GM12878 (cell line): ENCODE data around the gene COMMD3. TPM values are rescaled to one million over a fixed set of nuclear protein-coding genes. Genes with fewer than 3 reads are reported as not detected.
A peak's percentile ranks its signal among the peaks of the same experiment; 100 is the strongest.

Experiments
- BCL11A ChIP-seq: IDR thresholded peaks from 2 replicates; pipeline ENCODE4 v1.6.1; 2011; ENCODE audit warnings: low read depth, low read length
- BHLHE40 ChIP-seq, 2 experiments: fragments of 450-650 bp in 1 of 2; IDR thresholded peaks; 2 replicates each; pipeline ENCODE4 v1.6.1; 2011 to 2017; ENCODE audit warnings: low read depth in 2 of 2, borderline replicate concordance in 1 of 2, improper control_type of control experiment in 1 of 2, low read length in 1 of 2, mild to moderate bottlenecking in 1 of 2
- CBX3 ChIP-seq: fragments of 200-600 bp; sonication (generic); IDR thresholded peaks from 2 replicates; pipeline ENCODE4 v1.6.1; 2016; ENCODE audit warnings: low read depth, borderline replicate concordance
- CHD4 ChIP-seq: fragments of 200-600 bp; sonication (generic); IDR thresholded peaks from 2 replicates; pipeline ENCODE4 v1.6.1; 2016; ENCODE audit warnings: mild to moderate bottlenecking
- JUNB ChIP-seq: IDR thresholded peaks from 2 replicates; pipeline ENCODE4 v1.6.1; 2016; ENCODE audit warnings: antibody characterized with exemption, mild to moderate bottlenecking
- LARP7 ChIP-seq: fragments of 450-650 bp; IDR thresholded peaks from 2 replicates; pipeline ENCODE4 v1.6.1; 2017; ENCODE audit warnings: mild to moderate bottlenecking
- MYC ChIP-seq: IDR thresholded peaks from 2 replicates; pipeline ENCODE4 v1.6.1; 2011; ENCODE audit warnings: mild to moderate bottlenecking, low read length, moderate library complexity, inconsistent platforms; ENCODE audit not compliant: insufficient read depth, insufficient replicate concordance, insufficient read length, severe bottlenecking
- NFIC ChIP-seq: IDR thresholded peaks from 2 replicates; pipeline ENCODE4 v1.6.1; 2012; ENCODE audit warnings: low read depth, mild to moderate bottlenecking, inconsistent platforms, low read length, moderate library complexity
- NR2C1 ChIP-seq: fragments of 450-650 bp; IDR thresholded peaks from 2 replicates; pipeline ENCODE4 v1.6.1; 2017; ENCODE audit warnings: antibody characterized with exemption, mild to moderate bottlenecking, moderate library complexity
- POLR2AphosphoS5 ChIP-seq: IDR thresholded peaks from 2 replicates; pipeline ENCODE4 v1.6.1; 2011; ENCODE audit warnings: mild to moderate bottlenecking, low read length, inconsistent platforms
- SMARCA5 ChIP-seq: fragments of 450-650 bp; IDR thresholded peaks from 2 replicates; pipeline ENCODE4 v1.6.1; 2017; ENCODE audit warnings: mild to moderate bottlenecking
- SREBF2 ChIP-seq: IDR thresholded peaks from 2 replicates; pipeline ENCODE4 v1.6.1; 2012; ENCODE audit warnings: mild to moderate bottlenecking, low read length
- STAT1 ChIP-seq: fragments of 450-650 bp; conservative IDR thresholded peaks from 2 replicates; pipeline ENCODE4 v1.6.1; 2014; ENCODE audit warnings: antibody characterized with exemption, mild to moderate bottlenecking
- TBL1XR1 ChIP-seq: IDR thresholded peaks from 2 replicates; pipeline ENCODE4 v1.6.1; 2012; ENCODE audit warnings: low read depth, low read length, improper control_type of control experiment
- YY1 ChIP-seq: IDR thresholded peaks from 2 replicates; pipeline ENCODE4 v1.6.1; 2011; ENCODE audit warnings: low read depth, mild to moderate bottlenecking, low read length
- ZNF217 ChIP-seq: fragments of 450-650 bp; IDR thresholded peaks from 2 replicates; pipeline ENCODE4 v1.6.1; 2017; ENCODE audit warnings: antibody characterized with exemption, mild to moderate bottlenecking
- ZNF274 ChIP-seq: IDR thresholded peaks from one replicate; pipeline ENCODE4 v1.8.0; 2011; ENCODE audit not compliant: insufficient read length, insufficient read depth
- polyA plus RNA-seq, 11 experiments: library from polyadenylated mRNA; depleted of rRNA in 4 of 11; unstranded in 6 of 11; stranded (reverse) in 5 of 11; fragments of >200 nt; fragmentation: Nextera tagmentation in 4 of 11; fragmentation: Illumina TruSeq in 1 of 11; extraction: Ambion mirVana in 4 of 11; extraction: Trizol in 1 of 11; gene quantifications; 1 replicate in 1 of 11; 2 replicates in 10 of 11; pipeline versions ENCODE4 v1.2.1 to v1.2.3, GENCODE V29; 2011 to 2016; ENCODE audit warnings: inconsistent platforms in 2 of 11, missing spikeins in 2 of 11, low read depth in 1 of 11
- total RNA-seq, 4 experiments: library from RNA; depleted of rRNA in 3 of 4; stranded (reverse); fragments of >200 nt in 3 of 4; fragmentation: Illumina TruSeq in 1 of 4; extraction: Trizol in 1 of 4; gene quantifications; 2 replicates each; pipeline versions ENCODE4 v1.2.1 to v1.2.3, GENCODE V29; 2013 to 2021
- TF ChIP-seq, protein P1 (sequence below): fragments of 150-350 bp; IDR thresholded peaks from 2 replicates; pipeline ENCODE4 v1.6.1; 2016; ENCODE audit warnings: low read depth, low read length
- TF ChIP-seq, protein P2 (sequence below): IDR thresholded peaks from 2 replicates; pipeline ENCODE4 v1.6.1; 2012; ENCODE audit warnings: low read depth, low read length, improper control_type of control experiment
- TF ChIP-seq, protein P3 (sequence below): fragments of 450-650 bp; IDR thresholded peaks from 2 replicates; pipeline ENCODE4 v1.6.1; 2017; ENCODE audit warnings: low read depth, mild to moderate bottlenecking, moderate library complexity
- TF ChIP-seq, protein P4 (sequence below): fragments of 450-650 bp; IDR thresholded peaks from 2 replicates; pipeline ENCODE4 v1.6.1; 2017; ENCODE audit warnings: mild to moderate bottlenecking, low read depth, inconsistent platforms; ENCODE audit not compliant: poor library complexity, severe bottlenecking

Gene COMMD3
- total and polyA plus RNA-seq, 10 of the 15 experiments (the other 5 are each of a cell fraction or from before 2014, with no cell fraction given), result 64.5 to 248 (median 84.4) TPM

DNA sequence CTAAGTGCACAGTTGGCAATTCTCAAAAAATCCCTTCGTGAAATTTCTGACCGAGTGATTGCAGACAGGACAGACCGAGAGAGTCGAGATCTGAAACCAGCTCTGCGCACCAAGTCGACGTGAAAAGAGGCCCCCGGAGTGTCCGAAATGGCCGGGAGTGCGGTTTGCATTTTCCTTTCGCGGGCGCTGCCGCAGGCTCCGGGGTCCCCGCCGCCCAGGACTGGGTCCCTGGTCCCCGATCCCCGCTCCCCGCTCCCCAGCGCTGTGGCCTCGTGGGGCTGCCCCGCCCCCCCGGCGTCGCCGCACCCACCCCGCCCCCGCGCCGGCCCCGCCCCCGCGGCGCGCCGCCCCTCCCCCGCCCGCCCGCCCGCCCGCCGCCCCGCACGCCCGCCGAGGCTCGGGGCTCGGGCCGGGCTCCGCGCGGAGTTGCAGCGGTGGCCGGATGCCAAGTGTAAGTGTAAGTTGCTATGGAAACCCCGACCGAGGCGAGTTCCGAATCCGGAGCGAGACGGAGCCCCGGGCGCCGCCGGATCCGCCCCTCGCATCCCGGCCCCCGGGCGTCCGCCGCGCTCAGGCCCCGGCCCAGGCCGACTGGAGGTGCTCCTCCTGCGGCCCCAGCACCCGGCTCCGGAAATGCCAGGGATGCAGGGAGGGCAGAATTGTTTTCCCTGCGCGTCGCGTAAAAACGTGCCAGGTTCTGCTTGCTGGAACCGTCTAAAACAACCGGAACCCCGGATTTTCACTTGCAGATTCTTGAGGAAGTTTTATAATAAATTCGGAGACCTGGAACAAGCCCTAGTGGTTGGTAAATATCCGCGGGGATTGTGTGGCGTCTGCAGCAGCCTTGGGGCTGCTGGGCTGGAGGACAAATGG is 9.3 kb downstream of the COMMD3 start (continued):
- TF ChIP-seq NFIC (no peak), ZNF274 (no peak), NR2C1 (no peak), YY1 (0 out of 2 replicates have a peak, but pooled peaks have one; percentile 14), SREBF2 (no peak), MYC (no peak), TBL1XR1 (no peak), LARP7 (peak; percentile 26; the same call in 1 of the 2 replicates), CBX3 (no peak), BHLHE40 (IDR thresholded peaks at IDR 0.05; ENCODE audit: borderline replicate concordance in 1 of 2, low read depth in 2 of 2, low read length in 1 of 2) (peak in 1 of 2 experiments; percentile 66; a peak in 3 of 4 replicates), ZNF217 (no peak), STAT1 (no peak), JUNB (no peak), BCL11A (no peak), CHD4 (no peak), SMARCA5 (no peak), POLR2AphosphoS5 (no peak)
- TF ChIP-seq, protein P1, sequence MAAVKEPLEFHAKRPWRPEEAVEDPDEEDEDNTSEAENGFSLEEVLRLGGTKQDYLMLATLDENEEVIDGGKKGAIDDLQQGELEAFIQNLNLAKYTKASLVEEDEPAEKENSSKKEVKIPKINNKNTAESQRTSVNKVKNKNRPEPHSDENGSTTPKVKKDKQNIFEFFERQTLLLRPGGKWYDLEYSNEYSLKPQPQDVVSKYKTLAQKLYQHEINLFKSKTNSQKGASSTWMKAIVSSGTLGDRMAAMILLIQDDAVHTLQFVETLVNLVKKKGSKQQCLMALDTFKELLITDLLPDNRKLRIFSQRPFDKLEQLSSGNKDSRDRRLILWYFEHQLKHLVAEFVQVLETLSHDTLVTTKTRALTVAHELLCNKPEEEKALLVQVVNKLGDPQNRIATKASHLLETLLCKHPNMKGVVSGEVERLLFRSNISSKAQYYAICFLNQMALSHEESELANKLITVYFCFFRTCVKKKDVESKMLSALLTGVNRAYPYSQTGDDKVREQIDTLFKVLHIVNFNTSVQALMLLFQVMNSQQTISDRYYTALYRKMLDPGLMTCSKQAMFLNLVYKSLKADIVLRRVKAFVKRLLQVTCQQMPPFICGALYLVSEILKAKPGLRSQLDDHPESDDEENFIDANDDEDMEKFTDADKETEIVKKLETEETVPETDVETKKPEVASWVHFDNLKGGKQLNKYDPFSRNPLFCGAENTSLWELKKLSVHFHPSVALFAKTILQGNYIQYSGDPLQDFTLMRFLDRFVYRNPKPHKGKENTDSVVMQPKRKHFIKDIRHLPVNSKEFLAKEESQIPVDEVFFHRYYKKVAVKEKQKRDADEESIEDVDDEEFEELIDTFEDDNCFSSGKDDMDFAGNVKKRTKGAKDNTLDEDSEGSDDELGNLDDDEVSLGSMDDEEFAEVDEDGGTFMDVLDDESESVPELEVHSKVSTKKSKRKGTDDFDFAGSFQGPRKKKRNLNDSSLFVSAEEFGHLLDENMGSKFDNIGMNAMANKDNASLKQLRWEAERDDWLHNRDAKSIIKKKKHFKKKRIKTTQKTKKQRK, result no peak
- TF ChIP-seq, protein P2, sequence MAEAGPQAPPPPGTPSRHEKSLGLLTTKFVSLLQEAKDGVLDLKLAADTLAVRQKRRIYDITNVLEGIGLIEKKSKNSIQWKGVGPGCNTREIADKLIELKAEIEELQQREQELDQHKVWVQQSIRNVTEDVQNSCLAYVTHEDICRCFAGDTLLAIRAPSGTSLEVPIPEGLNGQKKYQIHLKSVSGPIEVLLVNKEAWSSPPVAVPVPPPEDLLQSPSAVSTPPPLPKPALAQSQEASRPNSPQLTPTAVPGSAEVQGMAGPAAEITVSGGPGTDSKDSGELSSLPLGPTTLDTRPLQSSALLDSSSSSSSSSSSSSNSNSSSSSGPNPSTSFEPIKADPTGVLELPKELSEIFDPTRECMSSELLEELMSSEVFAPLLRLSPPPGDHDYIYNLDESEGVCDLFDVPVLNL, result no peak
- TF ChIP-seq, protein P3, sequence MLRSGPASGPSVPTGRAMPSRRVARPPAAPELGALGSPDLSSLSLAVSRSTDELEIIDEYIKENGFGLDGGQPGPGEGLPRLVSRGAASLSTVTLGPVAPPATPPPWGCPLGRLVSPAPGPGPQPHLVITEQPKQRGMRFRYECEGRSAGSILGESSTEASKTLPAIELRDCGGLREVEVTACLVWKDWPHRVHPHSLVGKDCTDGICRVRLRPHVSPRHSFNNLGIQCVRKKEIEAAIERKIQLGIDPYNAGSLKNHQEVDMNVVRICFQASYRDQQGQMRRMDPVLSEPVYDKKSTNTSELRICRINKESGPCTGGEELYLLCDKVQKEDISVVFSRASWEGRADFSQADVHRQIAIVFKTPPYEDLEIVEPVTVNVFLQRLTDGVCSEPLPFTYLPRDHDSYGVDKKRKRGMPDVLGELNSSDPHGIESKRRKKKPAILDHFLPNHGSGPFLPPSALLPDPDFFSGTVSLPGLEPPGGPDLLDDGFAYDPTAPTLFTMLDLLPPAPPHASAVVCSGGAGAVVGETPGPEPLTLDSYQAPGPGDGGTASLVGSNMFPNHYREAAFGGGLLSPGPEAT, result no peak
- TF ChIP-seq, protein P4, sequence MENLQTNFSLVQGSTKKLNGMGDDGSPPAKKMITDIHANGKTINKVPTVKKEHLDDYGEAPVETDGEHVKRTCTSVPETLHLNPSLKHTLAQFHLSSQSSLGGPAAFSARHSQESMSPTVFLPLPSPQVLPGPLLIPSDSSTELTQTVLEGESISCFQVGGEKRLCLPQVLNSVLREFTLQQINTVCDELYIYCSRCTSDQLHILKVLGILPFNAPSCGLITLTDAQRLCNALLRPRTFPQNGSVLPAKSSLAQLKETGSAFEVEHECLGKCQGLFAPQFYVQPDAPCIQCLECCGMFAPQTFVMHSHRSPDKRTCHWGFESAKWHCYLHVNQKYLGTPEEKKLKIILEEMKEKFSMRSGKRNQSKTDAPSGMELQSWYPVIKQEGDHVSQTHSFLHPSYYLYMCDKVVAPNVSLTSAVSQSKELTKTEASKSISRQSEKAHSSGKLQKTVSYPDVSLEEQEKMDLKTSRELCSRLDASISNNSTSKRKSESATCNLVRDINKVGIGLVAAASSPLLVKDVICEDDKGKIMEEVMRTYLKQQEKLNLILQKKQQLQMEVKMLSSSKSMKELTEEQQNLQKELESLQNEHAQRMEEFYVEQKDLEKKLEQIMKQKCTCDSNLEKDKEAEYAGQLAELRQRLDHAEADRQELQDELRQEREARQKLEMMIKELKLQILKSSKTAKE, result no peak
